ENCODE measurements around the gene ACTL9.

DNA sequence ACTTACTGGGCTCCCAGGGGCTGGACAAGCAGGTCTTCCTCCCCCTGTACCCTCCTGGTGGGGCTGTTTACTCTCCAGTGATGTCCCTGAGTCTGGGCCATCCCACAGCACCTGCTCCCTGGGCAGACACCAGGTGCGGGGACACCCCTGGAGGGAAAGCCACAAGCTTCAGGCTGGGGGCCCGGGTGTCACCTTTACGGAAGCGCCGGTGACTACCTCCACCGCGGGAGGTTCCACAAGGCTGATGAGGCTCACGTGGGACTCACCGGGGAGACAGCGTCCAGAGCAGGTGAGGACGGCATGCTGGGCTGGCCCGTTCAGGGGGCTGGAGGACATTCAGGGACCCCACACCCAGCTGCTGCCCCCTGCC lies 43.3 kb downstream of the ACTL9 start:
- TF ChIP-seq, protein P1, sequence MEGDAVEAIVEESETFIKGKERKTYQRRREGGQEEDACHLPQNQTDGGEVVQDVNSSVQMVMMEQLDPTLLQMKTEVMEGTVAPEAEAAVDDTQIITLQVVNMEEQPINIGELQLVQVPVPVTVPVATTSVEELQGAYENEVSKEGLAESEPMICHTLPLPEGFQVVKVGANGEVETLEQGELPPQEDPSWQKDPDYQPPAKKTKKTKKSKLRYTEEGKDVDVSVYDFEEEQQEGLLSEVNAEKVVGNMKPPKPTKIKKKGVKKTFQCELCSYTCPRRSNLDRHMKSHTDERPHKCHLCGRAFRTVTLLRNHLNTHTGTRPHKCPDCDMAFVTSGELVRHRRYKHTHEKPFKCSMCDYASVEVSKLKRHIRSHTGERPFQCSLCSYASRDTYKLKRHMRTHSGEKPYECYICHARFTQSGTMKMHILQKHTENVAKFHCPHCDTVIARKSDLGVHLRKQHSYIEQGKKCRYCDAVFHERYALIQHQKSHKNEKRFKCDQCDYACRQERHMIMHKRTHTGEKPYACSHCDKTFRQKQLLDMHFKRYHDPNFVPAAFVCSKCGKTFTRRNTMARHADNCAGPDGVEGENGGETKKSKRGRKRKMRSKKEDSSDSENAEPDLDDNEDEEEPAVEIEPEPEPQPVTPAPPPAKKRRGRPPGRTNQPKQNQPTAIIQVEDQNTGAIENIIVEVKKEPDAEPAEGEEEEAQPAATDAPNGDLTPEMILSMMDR (conservative IDR thresholded peaks at IDR 0.05): no peak
- no peak for TF ChIP-seq ZFX (IDR thresholded peaks at IDR 0.05)

All from C4-2B (cell line).